NCI-H1436 (cell line): ENCODE results near the gene CEP131.

Source experiments
- DNase-seq: peaks from one replicate; lab custom pipeline; 2025; lab: John Stamatoyannopoulos, UW

Gene CEP131

GRCh38 chr17:81187120-81187519 is 35.6 kb downstream of the CEP131 start:
- DNase-seq, result no peak

DNA sequence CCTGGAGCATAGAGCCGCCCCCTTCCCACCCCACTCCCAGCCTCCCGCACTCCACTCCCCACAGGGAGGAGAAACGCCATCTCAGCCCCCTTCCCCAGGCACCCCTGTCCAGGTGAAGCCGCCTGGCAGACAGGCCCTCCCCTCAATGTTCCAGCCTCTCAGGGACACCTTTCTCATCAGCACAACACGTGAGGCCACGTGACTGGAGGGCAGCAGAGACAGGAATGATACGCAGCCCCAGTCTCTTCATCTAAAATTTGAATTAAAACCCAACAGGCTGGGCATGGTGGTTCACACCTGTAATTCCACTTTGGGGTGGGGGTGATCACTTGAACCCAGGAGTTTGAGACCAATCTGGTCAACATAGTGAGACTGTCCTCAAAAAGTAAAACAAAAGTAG is 36.6 kb downstream of the CEP131 start:
- DNase-seq, result no peak

- DNase-seq, result no peak
Observed at GRCh38 chr17:81184555-81184954, 38.2 kb downstream of the CEP131 start.

GRCh38 chr17:81183807-81184206 is 39.0 kb downstream of the CEP131 start:
- no peak for DNase-seq

GRCh38 chr17:81183316-81183715 is 39.4 kb downstream of the CEP131 start:
- no peak for DNase-seq

- no peak for DNase-seq
Observed at GRCh38 chr17:81182596-81182995, 40.2 kb downstream of the CEP131 start.

DNA sequence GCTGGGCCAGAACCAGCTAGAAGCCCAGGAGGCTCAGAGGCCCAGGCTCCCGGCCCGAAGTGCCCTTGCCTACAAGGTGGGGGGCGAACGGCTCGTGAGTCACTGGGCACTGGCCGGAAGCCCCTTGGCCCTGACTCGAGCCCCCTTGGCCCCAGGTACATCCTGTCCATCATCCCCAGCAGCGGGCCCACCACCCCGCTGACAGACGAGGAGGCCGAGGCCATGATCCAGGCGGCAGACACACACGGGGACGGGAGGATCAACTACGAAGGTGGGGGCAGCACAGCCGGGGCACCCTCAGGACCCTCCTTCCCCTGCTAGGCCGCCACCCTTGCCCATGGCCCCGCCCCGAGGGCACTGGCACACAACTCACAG is 41.0 kb downstream of the CEP131 start:
- DNase-seq, result no peak

DNA sequence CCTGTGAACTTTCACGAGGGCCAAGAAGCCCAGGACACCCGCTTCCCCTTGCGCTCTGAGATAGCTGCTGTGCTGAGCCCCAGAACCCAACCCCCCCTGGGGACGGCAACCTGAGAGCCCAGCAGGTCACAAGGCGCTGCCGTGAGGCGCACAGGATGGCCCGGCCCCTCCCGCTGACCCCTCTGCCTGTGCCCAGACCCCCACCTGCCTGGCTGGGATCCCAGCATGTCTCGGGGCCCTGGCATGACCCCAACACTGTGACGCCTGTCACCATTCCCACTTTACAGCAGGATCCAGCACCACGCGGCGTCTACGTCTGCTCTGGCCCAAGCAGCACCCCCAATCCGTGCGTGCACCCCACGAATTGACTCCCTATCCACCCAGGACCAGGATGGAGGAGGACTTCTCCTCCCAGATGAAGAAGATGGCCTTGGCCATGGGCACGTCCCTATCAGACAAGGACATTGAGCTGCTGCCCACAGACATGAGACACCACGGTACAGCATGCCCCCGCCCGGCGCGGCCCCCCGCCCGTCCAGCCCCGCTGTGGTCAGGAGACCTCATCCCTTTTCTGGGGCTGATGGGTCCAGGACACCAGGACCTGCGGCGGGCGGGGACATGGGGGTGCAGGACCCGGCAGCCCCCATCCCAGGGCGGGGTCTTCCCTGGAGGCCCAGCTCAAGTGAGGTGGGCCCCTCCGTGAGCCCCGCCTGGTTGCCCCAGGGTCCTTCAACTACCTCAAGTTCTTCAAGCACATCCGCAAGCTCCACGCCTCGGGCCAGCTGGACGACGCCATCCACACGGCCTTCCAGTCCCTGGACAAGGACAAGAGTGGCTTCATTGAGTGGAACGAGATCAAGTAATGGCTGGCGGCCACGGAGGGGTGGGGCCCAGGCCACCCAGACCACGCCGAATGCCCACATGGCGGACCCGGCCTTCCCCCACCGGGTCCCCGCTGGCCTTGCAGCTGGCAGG is 41.6 kb downstream of the CEP131 start:
- DNase-seq, result no peak

DNA sequence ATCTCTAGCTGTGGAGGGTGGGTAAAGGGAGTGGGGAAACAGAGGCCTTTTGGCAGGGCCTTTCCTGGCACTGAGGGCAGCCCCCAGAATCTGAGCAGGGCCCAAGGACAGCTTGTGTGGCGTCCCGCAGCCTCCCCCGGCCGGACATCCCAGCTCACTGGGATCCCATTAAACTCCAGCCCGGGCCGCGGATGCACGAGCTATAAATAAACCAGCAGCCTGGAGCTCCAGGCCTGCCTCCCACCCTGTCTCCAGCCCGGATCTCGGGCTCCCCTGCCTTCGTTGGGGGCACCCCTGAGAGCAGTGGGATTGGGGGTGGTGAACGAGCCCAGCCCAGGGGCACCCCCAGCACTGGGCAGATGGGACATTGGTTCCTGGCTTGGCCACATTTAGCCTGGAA is 42.9 kb downstream of the CEP131 start:
- DNase-seq, result no peak

- DNase-seq, result no peak
Observed at GRCh38 chr17:81179220-81179619, 43.5 kb downstream of the CEP131 start.

- DNase-seq, result no peak
Observed at GRCh38 chr17:81178136-81179091, 44.4 kb downstream of the CEP131 start.

DNA sequence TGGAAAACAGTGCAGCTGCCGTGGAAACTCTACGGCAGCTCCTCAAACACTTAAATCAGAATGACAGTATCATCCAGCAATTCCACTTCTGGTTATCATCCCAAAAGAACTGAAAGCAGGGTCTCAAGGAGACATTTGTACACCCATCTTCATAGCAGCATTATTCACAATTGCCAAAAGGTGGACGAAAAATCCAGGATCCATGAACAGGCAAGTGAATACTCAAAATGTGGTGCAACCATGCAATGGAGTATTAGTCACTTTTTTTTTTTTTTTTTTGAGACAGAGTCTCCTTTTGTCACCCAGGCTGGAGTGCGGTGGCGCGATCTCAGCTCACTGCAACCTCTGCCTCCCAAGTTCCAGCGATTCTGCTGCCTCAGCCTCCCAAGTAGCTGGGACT is 46.1 kb downstream of the CEP131 start:
- DNase-seq, result no peak

DNA sequence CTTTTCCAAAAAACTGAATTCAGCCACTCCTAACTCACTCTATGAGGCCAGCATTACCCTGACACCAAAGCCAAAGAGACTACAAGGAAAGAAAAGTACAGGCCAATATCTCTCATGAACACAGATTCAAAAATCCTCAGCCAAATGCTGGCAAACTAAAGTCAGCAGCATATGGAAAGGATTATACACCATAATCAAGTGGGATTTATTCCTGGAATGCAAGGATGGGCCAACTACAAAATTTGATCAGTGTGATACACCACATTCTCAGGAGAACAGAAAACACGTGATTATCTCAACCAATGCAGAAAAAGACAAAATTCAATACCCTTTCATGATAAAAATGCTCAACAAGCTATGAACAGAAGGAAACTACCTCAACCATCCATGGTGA is 49.0 kb downstream of the CEP131 start:
- DNase-seq, result no peak

DNA sequence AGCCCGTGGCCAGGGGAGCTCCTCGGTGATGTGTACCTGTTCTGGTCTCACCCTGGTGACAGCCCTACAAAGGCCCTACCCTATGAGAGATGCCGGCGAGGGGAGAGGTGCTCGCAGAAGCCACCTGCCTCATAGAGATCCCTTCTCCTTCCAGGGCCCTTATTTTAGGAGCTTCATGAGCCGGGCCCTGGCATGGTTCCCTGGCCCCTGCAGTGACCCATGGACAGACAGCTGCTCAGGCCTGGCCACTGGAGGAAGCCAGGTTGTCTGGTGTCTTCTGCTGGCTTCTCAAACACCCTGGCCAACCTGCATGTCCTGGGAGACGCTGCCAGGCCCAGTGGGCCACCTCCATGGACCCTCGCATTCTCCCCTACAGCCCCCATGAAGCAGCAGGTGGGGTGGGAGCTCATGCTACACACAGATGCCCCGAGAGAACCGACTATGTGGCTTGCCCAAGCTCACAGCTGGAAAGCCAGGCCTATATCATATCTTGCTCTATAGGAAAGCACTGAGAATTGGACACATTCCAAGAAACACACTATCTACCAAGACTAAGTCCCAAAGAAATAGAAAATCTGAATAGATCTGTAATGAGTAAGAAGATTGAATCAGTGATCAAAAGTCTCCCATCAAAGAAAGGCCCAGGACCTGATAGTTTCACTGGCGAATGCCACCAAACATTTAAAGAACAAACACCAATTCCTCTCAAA is 49.6 kb downstream of the CEP131 start:
- DNase-seq, result no peak

- DNase-seq, result no peak
Observed at GRCh38 chr17:81171941-81172340, 50.8 kb downstream of the CEP131 start.

- no peak for DNase-seq
Observed at GRCh38 chr17:81170727-81171494, 51.9 kb downstream of the CEP131 start.

- DNase-seq, result no peak
Observed at GRCh38 chr17:81169870-81170309, 52.9 kb downstream of the CEP131 start.

GRCh38 chr17:81167638-81168037 is 55.1 kb downstream of the CEP131 start:
- no peak for DNase-seq

GRCh38 chr17:81167194-81167524 is 55.6 kb downstream of the CEP131 start:
- DNase-seq, result no peak

DNA sequence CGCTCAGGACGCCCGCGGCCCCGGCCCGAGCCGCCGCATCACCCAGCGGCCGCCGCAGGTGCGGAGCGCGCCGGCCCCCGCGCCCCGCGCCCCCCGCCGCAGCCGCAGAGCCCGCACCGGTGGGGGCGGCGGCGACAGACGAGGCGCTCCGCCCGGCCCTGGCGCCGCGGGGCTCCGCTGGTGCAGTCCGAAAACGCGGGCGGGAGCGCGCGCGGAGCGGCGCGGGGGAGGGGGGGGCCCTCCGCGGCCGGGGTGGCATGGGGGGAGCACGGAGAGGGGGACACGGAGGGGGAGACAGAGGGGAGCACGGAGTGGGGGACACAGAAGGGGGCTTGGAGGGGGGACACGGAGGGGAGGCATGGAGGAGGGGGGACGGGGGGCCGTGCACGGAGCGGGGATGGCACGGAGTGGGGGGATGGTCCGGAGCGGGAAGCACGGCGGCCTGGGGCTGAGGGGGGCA is 56.7 kb downstream of the CEP131 start, which contains the start of gene AATK:
Gene AATK, minus strand, starts transcription at position 189 of the 460 bp plus-strand sequence. CDS start 229 bp downstream, outside the sequence.
- DNase-seq, result no peak
